ENCODE data around the gene NATD1.

GRCh38 chr17:21289175-21289901 lies 36.1 kb upstream of the NATD1 start:
- no peak for TF ChIP-seq CTCF (IDR thresholded peaks at IDR 0.05)
- TF ChIP-seq POLR2A (IDR thresholded peaks at IDR 0.05), result no peak
